ENCODE data around the gene SLC35F6.
A peak's percentile ranks its signal among the peaks of the same experiment; 100 is the strongest.
"Not testable (repeated sequence)": the region's sequence is repeated elsewhere in the genome, so short reads cannot be mapped to it uniquely, and the experiment has no call there.

SLC35F6 gene

DNA sequence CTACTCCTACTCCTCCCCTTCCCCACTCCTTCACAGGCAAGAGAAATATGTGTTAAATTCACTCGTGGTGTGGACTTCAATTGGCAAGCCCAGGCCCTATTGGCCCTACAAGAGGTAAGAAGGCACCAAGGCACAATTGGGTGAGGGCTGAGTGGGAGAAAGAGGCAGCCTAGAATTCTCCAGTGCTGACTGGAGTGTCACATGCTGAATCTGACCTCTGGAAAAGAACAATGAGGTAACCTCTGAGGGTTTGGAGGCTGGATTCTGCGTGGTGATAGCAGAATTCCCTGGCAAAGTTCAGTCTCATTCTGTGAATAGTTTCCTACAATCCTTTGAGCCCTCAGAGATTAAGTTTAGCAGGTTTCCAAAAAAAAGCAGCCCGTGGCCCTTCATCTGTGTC lies 28.6 kb downstream of the SLC35F6 start:
- TF ChIP-seq CTCF (IDR thresholded peaks at IDR 0.05; ENCODE audit: control insufficient read depth, insufficient read depth, low read depth, low read length, missing control alignments) = no peak
- no peak overlapping the region for H3K4me3 ChIP-seq (ENCODE audit: control insufficient read depth, low read depth, low read length)

DNA sequence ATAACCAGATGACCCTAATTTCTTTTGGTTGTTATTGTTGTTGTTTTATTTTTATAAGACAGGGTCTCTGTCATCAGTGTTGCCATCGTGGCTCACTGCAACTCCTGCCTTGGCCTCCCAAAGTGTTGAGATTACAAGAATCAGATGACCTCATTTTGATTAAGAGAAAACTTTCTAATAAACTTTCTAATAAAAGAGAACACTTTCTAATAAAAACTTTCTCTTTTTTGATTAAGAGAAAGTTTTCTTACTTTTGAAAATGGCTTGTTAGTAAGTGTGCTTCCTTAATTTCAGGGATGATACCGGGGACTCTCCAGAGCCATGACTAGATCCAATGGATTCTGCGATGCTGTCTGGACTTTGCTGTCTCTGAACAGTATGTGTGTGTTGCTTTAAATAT lies 29.4 kb downstream of the SLC35F6 start:
- no peak for TF ChIP-seq CTCF (IDR thresholded peaks at IDR 0.05; ENCODE audit: control insufficient read depth, insufficient read depth, low read depth, low read length, missing control alignments)
- no peak overlapping the region for H3K4me3 ChIP-seq (ENCODE audit: control insufficient read depth, low read depth, low read length)
- no peak for DNase-seq (ENCODE audit: low read depth)

More for the DNA sequence above, 28.6 kb downstream of the SLC35F6 start:
- DNase-seq (ENCODE audit: low read depth) = no peak

DNA sequence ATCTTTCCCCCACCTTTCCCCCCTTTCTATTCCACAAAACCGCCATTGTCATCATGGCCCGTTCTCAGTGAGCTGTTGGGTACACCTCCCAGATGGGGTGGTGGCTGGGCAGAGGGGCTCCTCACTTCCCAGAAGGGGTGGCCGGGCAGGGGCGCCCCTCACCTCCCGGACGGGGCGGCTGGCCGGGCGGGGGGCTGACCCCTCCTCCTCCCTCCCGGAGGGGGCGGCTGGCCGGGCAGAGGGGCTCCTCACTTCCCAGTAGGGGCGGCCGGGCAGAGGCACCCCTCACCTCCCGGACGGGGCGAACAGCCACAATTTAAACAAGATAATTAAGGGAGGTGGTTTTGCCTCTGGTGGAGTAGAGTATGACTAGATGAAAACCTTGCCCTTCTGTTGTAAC lies 31.1 kb downstream of the SLC35F6 start:
- not testable (repeated sequence) for DNase-seq (ENCODE audit: low read depth); H3K4me3 ChIP-seq (ENCODE audit: control insufficient read depth, low read depth, low read length)

- DNase-seq (ENCODE audit: low read depth) = no peak
- no peak for TF ChIP-seq CTCF (IDR thresholded peaks at IDR 0.05; ENCODE audit: control insufficient read depth, insufficient read depth, low read depth, low read length, missing control alignments)
- H3K4me3 ChIP-seq (ENCODE audit: control insufficient read depth, low read depth, low read length) = no peak overlapping the region
These were observed 37.2 kb downstream of the SLC35F6 start for GRCh38 chr2:26801328-26801727.

GRCh38 chr2:26801796-26802195 lies 37.7 kb downstream of the SLC35F6 start:
- TF ChIP-seq CTCF (IDR thresholded peaks at IDR 0.05; ENCODE audit: control insufficient read depth, insufficient read depth, low read depth, low read length, missing control alignments) = no peak
- no peak for DNase-seq (ENCODE audit: low read depth)

GRCh38 chr2:26805241-26805676 lies 41.2 kb downstream of the SLC35F6 start:
- no peak overlapping the region for H3K4me3 ChIP-seq (ENCODE audit: control insufficient read depth, low read depth, low read length)
- DNase-seq (ENCODE audit: low read depth) = peak; percentile 63
- TF ChIP-seq CTCF (IDR thresholded peaks at IDR 0.05; ENCODE audit: control insufficient read depth, insufficient read depth, low read depth, low read length, missing control alignments) = no peak

More at GRCh38 chr2:26801796-26802195, 37.7 kb downstream of the SLC35F6 start:
- no peak overlapping the region for H3K4me3 ChIP-seq (ENCODE audit: control insufficient read depth, low read depth, low read length)

- TF ChIP-seq CTCF (IDR thresholded peaks at IDR 0.05; ENCODE audit: control insufficient read depth, insufficient read depth, low read depth, low read length, missing control alignments) = no peak
- no peak for DNase-seq (ENCODE audit: low read depth)
- no peak overlapping the region for H3K4me3 ChIP-seq (ENCODE audit: control insufficient read depth, low read depth, low read length)
These were observed 43.8 kb downstream of the SLC35F6 start for GRCh38 chr2:26807788-26808460.

Data from AG09309 (cell line).